ENCODE results near the gene UBR1.
"Not testable (repeated sequence)": the region's sequence is repeated elsewhere in the genome, so short reads cannot be mapped to it uniquely, and the experiment has no call there.

Gene UBR1

DNA sequence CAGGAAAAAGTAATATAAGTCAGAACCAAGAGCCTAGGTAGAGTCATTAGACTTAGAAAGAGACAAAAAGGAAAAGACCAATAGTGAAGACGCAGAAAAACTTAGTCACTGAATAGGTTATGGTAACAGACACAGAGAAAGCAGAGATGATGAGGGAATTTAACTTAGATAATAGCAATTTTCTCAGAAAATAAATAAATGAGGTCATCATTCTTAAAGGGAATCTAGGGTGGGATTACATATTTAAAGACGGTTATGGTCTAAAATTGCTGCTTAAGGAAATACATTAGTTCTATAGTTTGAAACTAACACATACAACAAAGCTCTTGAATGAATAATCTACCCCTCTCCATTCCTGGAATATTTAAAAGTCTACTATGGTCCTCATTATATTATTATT is 59.4 kb downstream of the UBR1 start:
- no peak for DNase-seq

DNA sequence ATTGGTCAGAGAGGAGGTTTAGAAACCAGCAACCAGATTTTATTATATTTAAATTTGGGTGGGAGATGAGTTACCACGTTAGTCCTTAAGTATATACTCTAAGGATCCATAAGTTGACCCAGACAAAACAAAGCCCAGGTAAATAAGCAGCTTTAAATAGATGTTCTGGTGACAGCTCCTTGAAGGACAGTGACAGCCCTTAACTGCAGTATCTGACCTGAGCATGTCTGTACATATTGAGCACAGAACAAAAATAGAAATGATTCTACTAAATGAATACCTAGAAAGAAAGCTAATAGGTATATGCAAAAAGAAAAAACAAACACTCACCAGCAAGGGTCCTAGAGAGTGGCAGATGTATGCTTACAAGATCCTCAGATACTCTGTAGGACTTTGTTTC is 63.0 kb downstream of the UBR1 start:
- DNase-seq: no peak

DNA sequence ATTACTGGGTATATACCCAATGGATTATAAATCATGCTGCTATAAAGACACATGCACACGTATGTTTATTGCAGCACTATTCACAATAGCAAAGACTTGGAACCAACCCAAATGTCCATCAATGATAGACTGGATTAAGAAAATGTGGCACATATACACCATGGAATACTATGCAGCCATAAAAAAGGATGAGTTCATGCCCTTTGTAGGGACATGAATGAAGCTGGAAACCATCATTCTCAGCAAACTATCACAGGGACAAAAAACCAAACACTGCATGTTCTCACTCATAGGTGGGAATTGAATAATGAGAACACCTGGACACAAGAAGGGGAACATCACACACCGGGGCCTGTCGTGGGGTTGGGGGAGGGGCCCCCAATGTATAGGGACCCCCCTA is 64.8 kb downstream of the UBR1 start:
- not testable (repeated sequence) for DNase-seq

DNA sequence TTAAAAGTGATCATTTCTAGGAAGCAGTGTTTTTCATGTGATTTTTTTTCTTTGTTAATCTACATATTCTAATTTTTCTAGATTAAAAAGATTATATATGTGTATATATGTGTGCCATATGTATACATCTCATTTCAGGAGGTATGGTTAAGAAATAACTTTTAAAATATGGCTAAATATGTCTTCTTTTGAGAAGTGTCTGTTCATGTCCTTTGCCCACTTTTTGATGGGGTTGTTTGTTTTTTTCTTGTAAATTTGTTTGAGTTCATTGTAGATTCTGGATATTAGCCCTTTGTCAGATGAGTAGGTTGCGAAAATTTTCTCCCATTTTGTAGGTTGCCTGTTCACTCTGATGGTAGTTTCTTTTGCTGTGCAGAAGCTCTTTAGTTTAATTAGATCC is 70.6 kb downstream of the UBR1 start:
- DNase-seq: not testable (repeated sequence)

DNA sequence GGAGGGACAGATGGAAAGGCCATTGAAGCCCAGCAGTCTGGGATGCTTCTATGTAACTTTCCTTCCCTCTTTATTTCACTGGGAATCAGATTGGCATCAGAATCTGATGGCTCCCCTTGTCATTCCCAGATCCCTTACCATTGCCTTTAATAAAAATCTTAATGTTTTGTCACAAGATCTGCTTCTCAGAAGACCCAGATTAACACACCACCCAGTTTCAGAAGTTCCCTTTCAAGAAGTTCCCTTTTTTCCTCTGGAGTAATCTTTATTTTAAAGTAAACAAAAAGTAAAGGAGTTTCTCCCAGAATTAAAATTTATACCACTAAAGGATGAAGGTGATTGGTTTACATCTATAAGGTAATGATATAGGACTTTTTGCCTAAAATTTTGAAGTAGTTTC is 76.4 kb downstream of the UBR1 start:
- DNase-seq: no peak

DNA sequence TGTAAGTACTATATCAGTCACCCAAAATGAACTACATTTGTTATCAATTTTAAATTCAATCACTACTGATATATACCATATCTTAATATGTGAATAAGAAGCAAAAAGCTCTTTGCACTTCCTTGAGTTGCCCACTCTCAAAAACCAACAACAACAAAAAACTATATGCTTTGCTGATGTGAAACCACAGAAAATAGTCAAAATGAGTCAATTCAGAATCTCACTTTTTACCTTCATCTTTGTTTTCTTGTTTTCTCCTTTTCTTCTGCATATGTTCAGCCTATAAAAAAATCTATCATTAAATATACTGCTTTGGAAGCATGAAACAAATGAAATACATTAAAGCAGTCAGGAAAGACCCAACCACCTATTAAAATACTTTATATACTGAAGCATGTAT is 80.7 kb downstream of the UBR1 start:
- DNase-seq: no peak

DNA sequence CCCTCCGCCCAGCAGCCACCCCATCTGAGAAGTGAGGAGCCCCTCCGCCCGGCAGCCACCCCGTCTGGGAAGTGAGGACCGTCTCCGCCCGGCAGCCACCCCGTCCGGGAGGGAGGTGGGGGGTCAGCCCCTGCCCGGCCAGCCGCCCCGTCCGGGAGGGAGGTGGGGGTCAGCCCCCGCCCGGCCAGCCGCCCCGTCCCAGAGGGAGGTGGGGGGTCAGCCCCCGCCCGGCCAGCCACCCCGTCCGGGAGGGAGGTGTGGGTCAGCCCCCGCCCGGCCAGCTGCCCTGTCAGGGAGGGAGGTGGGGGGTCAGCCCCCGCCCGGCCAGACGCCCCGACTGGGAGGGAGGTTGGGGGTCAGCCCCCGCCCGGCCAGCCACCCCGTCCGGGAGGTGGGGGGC is 91.2 kb downstream of the UBR1 start:
- not testable (repeated sequence) for DNase-seq

DNA sequence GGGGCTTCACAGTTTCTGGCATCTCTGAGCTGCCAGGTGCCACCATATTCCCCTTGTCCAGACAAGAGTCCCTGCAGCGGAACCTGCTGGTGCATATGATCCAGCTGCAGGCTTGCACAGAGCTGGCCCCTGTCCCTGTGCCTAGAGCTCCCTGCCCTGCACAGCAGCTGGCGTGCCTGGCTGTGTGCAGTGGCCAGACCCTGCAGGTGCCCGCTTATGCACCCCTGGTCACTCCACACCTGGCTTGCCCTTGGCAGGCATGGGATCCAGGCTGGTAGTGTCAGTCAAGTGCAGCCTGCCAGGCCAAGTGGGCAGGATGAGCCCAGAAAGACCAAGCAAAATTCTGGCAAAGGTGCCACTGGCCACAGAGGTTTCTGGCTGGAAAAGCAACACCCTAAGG is 96.6 kb downstream of the UBR1 start:
- no peak for DNase-seq

DNA sequence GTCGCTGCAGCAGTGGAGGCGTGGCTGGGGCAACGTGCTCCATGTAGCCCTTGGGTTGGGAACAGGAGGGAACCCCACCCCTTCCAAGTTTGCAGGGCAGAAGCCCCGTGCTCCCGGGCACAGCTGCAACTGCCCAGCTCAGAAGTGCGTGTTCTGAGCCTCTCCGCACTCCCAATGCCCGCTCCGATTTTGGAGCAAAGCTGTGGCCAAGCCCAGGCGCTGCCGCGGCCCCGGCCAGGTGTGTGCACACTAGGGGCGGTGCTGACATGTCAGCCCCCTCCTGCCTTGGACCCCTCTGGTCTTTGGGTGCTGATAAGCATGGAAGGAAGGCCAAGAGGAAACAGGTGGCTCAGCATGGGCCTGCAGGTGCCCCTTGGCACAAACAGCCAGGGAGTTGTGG is 97.7 kb downstream of the UBR1 start:
- DNase-seq: no peak

DNA sequence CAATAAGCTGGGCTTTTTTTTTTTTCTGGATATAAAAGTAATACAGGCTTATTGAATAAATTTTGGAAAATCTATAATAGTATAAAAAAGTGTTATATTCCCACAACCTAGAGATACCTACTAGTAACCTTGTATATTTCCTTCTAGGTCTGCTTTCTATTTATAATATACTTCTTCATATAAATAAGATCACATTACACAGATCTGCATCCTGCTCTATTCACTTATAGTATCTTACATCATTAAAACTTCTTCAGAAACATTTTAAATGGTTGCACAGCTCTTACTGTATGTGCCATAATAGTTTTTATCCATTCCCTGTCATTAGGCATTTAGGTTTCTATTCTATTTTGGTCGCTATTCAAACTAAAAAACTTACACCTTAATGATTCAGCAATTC is 98.3 kb downstream of the UBR1 start:
- DNase-seq: no peak

DNA sequence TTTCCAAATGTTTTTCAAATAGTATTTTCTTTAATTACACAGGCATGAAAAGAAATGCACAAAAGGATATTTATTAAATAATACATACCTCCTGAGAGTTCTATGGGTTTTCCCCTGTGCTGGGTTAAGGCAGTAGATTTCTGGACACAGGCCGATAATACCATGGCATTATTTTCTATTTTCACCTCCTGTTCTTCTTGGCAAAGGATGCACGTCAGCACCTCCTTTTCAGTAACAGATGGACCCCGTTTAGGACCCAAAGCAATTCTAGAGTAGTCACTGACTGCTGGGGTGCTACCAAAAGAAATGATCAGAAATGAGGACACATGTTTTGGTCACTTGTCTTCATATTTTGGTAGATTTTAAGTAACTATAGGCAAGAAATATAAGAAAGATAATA is 98.8 kb downstream of the UBR1 start:
- DNase-seq: no peak

DNA sequence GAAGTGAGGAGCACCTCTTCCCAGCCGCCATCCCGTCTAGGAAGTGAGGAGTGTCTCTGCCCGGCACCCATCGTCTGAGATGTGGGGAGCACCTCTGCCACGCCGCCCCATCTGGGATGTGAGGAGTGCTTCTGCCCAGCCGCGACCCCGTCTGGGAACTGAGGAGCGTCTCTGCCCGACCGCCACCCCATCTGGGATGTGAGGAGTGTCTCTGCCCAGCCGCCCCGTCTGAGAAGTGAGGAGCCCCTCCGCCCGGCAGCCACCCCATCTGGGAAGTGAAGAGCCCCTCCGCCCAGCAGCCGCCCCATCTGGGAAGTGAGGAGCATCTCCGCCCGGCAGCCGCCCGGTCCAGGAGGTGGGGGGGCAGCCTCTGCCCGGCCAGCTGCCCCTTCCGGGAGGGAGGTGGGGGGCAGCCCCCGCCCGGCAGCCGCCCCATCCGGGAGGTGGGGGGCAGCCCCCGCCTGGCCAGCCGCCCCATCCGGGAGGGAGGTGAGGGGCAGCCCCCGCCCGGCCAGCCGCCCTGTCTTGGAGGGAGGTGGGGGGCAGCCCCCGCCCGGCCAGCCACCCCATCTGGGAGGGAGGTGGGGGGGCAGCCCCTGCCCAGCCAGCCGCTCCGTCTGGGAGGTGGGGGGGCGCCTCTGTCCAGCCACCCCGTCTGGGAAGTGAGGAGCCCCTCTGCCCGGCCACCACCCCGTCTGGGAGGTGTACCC is 100.8 kb downstream of the UBR1 start:
- not testable (repeated sequence) for DNase-seq

DNA sequence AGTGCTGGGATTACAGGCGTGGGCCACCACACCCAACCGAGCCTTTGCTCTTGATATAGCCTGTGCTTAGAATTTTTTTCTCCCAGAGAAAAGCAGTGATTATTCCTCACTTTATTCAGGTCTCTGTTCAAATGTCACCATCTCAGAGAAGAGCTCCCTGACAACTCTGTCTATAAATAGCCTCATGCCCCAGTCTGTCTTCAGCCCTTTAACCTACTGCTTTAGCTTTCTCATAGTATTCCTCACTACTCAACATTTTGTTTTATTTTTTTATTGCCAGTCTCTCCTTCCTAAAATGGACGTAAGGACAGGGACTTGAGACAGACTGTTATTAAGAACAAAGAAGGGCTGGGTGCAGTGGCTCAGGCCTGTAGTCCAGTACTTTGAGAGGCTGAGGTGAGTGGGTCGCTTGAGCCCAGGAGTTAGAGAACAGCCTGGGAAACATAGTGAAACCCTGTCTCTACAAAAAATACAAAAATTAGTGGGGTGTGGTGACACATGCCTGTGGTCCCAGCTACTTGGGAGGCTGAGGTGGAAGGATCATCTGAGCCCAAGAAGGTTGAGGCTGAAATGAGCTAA is 106.5 kb downstream of the UBR1 start:
- DNase-seq: no peak

DNA sequence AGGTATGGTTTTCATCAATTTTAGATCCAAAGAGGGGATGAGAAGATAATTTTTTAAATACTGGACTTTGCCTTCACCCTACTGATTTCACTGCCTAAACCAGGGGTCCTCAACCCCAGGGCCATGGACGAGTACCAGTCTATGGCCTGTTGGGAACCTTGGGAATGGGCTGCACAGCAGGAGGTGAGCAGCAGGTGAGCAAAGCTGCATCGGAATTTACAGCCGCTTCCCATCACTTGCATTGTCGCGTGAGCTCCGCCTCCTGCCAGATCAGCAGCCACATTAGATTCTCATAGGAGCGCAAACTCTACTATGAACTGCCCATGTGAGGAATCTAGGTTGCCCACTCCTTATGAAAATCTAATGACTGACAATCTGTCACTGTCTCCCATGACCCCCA is 109.0 kb downstream of the UBR1 start:
- no peak for DNase-seq

DNA sequence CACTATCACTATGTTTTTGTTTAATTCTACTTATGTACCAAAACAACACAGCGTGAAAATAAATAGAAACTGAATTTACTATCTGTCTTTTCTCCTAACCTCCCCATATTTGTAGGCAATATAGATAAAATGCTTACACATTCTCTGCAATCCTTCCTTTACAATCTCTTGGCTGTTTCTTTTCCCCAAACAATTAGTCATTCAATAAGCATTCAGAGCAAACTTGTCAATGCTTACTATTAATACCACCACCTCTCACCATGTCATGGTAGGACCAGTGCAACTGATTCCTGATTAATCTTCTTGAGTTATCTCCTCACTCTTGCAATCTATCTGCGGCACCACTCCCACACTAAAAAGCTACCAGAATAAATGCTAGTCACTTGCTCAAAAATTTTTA is 111.3 kb downstream of the UBR1 start:
- DNase-seq: no peak

DNA sequence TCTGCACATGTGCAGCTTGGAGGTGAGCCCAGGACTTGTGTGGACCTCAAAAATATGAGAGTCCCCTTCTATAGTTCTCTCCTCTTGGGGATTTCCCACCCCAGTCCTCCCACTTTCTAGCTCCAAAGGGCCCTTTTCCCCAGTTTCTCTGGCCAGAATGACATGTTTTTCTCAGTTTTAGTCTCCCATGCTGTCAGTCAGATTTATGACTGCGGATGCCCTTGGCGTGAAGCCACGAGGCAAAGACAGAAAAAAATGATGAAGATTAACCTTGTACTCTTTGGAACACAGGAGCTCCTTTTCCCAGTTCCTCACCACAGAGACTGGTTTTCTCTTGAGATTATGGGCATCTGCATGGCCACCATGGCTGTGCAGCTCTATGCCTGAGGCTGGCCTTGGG is 113.2 kb downstream of the UBR1 start:
- no peak for DNase-seq

DNA sequence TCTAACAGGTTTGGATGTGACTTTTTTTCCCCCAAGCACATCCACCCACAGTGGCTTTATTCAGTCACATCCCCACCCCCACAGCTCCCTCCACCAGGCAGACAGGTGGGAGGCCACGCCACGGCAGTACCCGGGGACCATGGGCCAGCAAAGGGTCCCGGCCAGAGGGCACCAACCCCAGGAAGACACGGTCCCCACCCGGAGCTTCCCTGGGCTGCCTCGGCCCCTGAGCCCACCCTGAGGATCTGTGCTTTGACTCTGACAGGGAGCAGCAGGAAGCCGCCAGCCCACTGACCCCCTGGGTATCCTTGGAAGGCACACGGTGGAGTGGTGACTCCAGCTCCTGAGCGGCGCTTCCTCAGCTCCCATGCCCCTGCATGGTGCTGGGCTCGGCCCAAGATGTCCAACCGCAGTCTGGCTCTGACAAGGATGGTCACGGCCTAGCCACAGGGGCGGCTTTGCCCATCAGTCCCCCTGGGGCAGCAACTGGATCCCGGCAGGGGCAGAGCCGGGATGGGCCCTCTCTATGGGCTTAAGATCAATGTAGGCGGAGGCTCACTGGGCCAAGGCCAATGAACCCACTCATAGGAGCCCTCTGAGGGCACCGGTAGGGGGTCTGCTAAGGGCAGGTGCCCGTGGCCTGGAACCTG is 119.0 kb downstream of the UBR1 start:
- no peak for DNase-seq

DNA sequence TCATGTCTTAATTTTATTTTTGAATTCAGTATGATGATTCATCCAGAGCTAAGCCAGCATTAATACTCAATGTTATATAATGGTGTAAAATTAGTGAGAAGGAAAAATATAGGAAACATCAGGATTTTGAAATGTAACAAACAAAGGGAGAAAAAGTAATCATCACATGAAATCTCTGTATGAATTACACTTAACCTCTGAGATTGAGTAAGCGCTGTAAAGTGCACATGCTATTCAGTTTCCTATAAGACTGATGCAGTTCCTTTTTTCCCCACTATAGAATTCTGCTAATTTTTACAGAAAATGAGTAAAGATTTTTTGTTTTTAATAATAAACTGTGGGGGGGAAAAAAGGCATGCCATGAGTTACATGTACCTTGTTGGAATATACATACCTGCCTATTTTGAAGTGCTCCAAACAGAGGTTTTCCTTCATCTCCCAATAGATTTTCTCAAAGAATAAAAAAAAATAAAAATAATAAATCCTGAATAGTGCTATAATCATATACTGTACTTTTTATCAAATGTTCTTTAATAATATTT is 121.3 kb downstream of the UBR1 start:
- no peak for DNase-seq

DNA sequence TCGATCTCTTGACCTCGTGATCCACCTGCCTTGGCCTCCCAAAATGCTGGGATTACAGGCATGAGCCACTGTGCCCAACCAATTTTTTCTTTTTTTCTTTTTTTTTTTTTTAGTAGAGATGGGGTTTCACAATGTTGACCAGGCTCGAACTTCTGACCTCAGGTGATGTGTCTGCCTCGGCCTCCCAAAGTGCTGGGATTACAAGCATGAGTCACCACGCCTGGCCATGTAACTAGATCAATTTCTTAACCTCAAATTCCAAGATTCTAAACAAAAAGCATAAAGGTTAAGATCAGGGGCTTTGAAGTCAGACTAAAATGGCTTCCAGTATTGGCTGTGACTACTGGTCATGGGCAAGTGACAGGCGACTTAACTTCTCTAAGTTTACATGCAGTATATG is 126.7 kb downstream of the UBR1 start:
- DNase-seq: not testable (repeated sequence)

DNA sequence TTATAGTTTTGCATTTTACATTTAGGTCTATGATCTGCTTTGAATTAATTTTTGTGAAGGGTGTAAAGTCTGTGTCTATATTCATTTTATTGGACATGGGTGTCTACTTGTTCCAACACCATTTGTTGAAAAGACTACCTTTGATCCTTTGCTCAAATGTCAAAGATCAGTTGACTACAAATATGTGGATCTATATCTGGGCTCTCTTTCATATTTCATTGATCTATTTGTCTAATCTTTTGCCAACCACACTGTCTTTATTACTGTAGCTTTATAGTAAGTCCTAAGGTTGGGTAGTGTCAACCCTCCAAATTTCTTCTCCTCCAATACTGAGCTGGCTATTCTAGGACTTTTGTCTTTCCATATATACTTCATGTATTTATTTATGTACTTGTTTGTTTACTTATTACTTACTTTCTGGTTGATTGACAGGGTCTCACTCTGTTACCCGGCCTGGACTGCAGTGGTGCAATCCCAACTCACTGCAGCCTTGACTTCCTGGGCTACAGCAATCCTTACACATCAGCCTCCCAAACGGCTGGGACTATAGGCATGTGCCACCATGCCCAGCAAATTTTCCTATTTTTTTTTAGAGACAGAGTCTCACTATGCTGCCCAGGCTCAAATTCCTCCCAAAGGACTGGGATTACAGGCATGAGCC is 131.5 kb downstream of the UBR1 start:
- no peak for DNase-seq

DNA sequence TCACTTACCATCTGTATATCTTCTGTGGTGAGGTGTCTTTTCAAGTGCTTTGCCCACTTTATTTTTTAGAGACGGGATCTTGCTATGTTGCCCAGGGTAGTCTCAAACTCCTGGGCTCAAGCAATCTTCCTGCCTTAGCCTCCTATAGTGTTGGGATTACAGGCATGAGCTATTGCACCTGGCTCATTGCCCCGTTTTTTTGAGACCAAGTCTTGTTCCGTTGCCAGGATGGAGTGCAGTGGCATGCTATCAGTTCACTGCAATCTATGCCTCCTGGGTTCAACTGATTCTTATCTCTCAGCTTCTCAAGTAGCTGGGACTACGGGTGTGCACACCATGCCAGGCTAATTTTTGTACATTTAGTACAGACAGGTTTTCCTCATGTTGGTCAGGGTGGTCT is 132.7 kb downstream of the UBR1 start:
- DNase-seq: no peak

DNA sequence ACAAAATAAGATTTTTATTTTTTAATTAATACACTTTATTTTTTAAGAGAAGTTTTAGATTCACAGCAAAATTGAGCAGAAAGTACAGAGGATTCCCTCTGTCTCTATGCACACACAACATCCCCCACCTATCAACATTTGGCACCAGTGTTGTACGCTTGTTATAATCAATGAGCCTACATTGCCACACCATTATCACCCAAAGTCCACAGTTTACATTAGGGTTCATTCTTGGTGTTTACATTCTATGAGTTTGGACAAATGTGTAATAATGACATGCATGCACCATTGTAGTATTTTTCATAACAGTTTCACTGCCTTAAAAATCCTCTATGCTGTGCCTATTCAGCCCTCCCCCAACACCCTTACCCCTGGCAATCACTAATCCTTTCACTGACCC is 134.0 kb downstream of the UBR1 start:
- DNase-seq: no peak

DNA sequence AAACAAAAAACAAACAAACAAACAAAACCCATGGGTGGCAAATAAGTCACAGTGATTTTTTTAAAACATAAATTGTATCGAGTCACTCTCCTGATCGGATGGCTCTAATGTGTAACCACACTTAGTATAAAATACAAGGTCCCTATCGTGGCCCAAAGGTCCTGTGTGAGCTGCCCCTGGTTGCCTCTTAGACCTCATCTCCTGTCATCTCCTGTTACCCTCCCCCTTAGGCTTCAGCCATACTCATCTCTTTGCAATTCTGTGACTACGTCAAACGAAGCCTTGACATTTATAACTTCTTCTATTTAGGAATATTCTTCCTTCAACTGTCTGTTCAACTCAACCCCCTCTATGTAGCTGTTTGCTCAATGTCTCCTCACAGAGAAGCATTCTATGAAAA is 141.4 kb downstream of the UBR1 start:
- no peak for DNase-seq

DNA sequence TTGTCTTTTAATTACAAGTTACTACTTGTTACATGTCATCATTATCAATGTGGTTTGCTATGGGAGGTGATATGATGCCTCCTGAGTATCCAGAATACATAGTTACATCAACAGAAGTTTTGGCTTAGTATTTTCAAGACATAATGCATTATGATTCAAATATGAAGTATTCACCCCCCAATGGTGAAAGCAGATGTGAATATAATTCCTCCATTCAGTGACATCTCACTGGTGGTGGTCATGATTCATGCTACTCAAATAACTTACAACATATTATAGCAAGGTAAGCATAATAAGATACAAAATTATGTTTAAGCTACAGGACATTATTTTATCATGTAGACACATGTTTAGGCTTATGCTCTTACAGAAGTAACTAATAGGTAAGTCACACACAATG is 150.3 kb downstream of the UBR1 start:
- DNase-seq: no peak
